GM19455 (cell line): Measurements from ENCODE around the gene PVALEF.
"Not testable (repeated sequence)": the region's sequence is repeated elsewhere in the genome, so short reads cannot be mapped to it uniquely, and the experiment has no call there.

ENCODE experiments used
- ATAC-seq: cut with Tn5 transposase; IDR thresholded peaks from one replicate; pipeline ENCODE4 v1.9.1; 2021; ENCODE audit not compliant: unreplicated experiment

PVALEF gene

DNA sequence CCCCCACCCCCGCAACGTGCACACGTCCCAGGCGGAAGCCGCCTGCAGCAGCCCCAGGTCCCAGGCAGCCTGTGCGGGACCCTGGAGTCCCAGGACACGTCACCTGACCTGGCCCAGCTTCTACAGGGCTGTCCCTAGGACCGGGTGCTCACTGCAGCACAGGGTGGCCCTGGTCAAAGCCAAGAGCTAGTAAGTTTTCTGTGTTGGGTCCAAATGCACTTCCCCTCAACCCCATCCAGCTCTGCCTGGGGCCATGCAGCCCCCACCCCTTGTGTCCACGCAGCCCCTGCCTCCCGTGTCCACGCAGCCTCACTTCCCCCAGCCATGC is 22.1 kb upstream of the PVALEF start:
- no peak for ATAC-seq

- no peak for ATAC-seq
These were observed 21.4 kb upstream of the PVALEF start for GRCh38 chr17:81143717-81144422.

DNA sequence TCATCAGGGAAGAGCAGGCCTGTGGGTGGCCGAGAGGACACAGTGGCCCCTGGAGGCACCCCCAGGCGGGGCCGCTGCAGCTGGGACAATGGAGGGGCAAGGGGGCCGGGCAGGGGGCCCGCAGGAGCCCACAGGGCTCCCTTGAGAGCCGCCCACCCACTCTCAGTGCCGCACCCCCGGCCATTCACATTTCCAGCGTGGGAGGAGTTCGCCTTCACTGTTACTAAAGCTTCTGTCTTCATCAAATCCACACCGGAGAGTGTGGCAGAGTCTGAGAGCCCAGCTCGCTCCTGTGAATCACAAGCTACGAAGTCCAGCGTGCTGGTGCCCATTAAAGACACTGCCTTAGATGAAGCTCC is 20.9 kb upstream of the PVALEF start:
- ATAC-seq, result no peak

DNA sequence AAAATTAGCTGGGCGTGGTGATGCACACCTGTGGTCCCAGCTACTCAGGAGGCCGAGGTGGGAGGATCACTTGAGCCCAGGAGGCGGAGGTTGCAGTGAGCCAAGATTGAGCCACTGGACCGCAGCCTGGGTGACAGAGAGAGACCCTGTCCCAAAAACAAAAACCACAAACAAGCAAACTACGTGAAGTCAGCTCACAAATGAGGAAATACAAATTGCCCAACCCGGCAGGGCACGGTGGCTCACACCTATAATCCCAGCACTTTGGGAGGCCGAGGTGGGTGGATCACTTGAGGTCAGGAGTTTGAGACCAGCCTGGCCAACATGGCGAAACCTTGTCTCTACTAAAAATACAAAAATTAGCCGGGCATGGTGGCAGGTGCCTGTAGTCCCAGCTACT is 19.1 kb upstream of the PVALEF start:
- ATAC-seq, result not testable (repeated sequence)

GRCh38 chr17:81147701-81148100 is 17.6 kb upstream of the PVALEF start:
- no peak for ATAC-seq

DNA sequence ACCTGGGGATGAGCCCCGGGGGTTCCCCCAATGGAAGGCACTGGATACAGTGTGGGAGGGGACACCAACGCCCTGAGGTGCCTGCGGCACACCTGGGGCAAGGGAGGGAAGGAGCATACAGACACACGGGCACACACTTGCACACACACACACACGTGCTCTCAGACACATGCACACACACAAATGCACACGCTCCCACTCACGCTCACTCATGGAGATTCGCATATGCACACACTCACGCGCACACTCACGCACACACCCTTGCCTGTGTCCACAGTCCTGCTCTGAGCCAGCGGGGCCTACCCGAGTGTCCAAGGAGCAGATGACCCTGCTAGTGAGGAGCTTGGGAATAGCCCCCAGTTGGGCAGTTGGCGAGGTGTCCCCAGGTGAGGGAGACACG is 16.7 kb upstream of the PVALEF start:
- ATAC-seq, result no peak

- no peak for ATAC-seq
These were observed 16.2 kb upstream of the PVALEF start for GRCh38 chr17:81148986-81149533.

DNA sequence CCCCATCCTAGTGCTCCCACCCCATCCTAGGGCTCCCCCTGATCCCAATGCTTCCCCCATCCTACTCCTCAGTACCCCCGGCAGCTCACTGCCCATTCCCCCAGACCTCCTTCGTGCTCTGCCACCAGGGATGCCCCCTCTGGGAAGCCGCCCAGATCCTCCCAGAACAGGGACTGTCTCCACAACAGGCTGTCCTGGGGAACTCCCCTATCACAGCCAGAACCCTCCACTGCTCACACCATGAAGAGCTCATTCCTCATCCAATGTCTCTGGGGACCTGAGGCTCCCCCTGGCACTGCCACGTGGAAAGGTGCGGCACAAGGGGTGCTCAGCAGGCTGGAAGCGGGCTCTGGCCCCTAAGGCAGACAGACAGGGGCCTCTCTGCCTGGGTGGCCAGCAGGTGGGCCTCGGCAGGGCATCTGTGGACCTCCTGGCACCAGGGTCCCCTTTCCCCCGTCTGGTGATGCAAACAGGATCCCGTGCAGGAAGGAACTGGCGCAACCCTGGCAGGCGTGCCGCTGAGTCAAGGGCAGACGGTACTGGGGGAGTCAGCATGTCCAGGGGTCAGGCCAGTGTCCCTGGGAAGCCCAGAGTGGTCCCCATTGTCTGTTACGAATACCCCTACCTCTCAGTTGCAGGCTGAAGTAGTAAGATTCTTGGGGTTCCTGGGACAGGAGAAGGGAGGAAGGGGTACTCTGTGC is 14.8 kb upstream of the PVALEF start:
- no peak for ATAC-seq

DNA sequence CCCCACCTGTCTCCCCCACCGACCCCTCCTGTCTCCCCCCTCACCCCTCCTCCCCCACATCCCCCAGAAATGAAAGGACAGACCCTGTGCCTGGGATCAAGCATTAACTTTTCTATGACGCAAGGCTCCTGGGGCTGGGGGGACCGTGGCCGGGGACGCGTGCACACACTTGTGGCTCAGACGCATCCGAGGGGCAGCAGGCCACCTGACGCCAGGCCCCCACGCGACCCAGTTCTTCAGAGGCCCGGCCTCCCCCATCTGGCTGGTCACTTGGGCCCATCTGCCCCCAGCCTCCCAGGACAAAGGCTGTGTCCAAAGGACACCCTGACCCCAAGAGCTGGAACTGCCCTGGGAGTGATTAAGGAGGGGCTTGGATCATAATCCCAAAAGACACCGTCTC is 14.0 kb upstream of the PVALEF start:
- no peak for ATAC-seq

- no peak for ATAC-seq
These were observed 12.9 kb upstream of the PVALEF start for GRCh38 chr17:81152288-81152828.

DNA sequence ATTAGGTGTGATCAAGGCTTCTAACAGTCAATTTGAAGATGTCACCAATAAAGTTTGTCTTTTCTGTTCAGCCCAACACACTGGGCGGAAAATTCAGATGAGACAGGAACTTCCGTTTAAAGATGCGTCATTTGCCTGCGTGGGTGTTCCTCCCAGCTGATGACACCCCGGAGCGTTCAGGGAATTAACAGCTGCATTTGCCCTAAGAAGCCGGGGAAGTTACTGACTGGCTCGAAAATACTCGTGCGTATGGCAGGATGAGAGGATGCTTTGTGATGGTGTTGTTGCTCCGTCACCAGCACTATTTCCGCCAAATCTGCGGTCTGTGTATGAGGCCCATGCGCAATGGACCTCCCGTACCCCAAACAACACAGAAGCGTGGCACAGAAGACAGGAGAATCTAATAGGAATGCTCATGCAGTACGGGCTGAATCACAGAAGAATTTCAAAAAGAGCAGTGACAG is 11.9 kb upstream of the PVALEF start:
- ATAC-seq, result no peak

- ATAC-seq, result not testable (repeated sequence)
These were observed 11.3 kb upstream of the PVALEF start for GRCh38 chr17:81154016-81154415.

- no peak for ATAC-seq
These were observed 10.3 kb upstream of the PVALEF start for GRCh38 chr17:81154961-81155360.

DNA sequence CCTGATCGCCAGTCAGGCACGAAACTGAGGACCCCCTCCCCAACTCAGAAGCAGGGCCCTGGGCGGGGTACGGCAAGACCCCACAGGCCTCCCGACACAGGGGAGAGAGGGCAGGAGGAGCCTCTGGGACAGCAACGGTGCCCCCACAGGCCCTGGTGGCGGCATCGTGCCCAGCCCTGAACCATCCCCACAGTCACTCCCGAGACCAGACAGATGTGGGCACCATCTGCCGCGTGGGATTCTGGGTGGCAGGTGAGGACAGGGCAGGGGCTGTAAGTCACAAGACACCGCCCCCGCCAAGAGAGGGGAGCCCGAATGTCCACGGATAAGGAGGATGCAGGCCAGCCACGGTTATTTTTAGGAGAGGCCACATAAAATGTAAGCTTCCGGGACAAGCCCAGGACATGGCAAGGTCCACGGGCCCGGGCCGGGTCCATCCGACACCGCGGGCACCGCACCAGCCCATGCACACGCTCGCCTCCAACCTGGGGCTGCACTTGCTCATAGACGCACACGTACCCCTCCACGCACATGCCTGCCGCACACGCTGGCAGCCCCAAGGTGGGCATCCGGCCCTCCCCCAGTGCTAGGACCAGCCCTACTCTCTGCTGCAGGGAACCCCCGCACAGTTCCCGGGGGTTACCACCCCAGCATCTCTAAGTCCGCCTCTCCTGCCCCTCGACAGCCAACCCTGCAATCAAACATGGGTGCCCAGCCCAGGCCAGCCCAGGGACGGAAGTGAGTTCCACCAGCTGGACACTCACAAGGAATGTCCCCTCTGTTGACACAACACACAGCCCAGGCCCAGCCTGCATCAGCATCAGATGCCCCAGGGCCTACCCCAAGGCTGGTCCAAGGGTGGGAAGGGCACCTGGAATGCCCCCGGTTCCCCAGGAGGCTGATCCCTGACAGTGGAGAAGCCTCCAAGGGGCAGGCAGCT is 8.2 kb upstream of the PVALEF start:
- no peak for ATAC-seq

DNA sequence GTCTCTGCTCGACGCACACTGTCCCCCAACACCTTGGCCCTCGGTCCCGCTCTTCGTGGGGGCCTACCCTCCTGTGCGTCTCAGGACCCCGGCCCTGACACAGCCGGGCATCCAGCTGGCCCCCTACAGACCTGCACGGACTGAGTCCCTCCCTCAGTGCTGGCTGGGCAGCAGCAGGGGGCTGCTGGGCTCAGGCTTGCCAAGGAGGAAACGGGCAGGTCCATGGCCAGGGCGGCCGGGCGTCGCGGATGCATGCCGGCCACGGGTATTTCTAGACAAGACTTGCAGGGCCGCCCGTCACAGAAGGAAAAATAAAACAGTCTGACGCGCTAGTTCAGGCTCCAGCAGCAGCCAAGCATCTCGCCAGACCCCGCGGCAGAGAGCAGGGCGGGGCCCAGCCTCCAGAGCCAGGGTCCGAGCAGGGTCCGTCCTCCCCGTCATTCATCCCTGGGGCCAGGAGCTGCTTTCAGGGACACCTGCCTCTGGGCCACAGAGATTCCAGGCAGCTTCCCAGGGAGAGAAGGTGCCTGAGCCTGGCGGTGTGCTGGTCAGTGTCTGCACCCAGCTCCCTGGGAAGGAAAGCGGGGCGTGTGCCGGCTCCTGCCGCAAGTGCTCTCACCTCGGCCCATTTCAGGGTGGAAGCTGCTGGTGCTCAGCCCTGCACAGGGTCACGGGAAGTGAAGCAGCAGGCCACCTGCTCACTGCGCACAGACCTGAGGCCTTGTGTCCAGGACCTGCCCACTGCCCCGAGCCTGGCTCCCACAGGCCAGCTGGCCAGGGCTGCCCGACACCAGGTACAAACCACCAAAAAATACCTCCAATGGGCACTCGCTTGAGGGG is 7.2 kb upstream of the PVALEF start:
- ATAC-seq, result no peak

DNA sequence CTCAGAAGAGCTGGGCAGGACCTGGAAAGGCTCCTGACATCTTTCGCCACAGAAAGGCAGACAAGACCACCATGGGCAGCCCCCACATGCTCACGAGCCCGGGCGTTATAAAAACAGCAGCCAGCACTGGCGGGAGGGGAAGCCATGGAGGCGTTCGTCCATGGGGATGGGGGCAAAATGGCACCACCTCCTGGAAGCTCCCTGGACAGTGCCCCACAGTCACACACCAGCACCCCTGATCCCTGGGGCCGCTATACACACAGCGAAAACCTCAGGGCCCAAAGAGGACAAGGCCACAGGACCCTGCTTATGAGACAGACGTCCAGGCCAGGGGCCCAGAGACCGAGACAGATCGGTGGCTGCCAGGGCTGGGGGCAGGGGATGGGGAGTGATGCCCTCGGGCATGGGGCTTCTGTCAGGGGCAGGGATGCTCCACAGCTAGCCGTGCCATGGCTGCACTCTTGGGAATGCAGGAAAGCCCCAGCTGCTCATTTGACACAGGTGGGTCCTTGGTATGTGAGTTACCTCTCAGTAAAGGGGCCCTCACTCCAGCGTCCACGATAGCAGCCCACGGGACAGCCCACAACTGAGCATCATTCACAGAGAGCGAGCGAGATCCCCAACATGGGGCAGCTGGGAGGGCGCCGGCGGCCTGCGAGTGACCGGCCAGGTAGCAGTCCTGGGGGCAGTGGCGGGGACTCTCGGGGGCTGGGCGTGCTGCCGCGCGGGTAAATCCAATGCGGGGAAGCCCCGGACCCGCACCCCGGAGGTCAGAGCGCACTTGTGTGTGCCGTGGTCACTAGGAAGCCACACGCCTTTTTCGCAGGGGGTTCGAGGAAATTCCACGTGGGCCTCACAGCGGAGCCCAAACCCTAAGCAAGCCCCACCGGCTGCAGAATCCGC is 6.4 kb upstream of the PVALEF start:
- ATAC-seq, result no peak

DNA sequence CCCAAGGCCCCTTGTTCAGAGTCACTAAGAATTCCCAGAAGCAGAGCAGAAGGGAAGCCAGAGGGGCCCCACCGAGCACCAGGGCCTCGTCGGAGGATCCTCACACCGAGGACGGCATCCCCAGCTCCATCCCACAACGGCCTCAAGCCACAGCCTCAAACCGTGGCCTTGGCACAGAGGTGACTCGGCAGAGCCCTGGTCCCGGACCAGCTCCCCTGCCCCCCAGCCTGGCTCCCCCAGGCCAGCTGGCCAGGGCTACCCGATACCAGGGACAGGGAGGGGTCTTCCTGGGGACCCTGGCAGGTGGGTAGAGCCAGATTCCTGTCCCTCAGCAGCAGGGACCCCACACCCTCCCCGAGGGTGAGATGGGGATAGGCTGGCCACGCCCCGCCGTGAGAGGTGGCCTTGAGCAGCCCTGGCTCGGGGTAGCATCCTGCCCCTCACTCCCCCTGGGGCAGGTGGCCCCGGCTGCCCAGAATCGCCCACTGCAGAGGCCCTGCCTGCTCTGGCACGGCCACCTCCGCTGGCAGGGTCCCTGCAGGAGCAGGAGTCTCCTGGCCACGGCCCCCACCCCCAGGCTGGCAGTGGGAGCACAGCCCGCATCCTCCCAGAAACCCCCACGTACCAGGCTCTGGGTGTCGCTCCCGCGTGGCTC is 5.6 kb upstream of the PVALEF start:
- ATAC-seq, result no peak

DNA sequence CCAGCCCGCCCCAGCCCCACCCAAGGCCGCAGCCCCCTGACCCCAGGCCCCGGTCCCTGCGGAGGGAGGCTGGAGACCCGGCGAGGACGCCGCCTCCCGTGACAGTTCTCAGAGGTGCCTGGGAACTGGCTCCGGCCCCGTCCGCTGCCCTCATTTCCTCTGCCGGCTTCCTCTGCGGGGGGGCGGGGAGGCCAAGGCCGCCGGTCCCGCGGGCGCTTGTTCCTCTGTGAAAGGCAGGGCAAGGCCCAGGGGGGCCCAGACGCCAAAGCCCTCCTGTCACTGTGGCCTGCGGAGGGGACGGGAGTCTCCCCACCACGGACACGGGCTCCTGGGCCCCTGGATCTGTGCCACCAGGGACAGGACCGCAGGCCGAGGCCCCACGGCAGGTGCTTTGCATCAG is 5.0 kb upstream of the PVALEF start:
- no peak for ATAC-seq
